T1000 (cell line): ENCODE measurements around the gene WNK1.
"Not testable (repeated sequence)": the region's sequence is repeated elsewhere in the genome, so short reads cannot be mapped to it uniquely, and the experiment has no call there.

Source experiments
- DNase-seq: peaks from one replicate; lab custom pipeline; 2025; ENCODE audit warnings: mixed read lengths; lab: John Stamatoyannopoulos, UW

Gene WNK1

DNA sequence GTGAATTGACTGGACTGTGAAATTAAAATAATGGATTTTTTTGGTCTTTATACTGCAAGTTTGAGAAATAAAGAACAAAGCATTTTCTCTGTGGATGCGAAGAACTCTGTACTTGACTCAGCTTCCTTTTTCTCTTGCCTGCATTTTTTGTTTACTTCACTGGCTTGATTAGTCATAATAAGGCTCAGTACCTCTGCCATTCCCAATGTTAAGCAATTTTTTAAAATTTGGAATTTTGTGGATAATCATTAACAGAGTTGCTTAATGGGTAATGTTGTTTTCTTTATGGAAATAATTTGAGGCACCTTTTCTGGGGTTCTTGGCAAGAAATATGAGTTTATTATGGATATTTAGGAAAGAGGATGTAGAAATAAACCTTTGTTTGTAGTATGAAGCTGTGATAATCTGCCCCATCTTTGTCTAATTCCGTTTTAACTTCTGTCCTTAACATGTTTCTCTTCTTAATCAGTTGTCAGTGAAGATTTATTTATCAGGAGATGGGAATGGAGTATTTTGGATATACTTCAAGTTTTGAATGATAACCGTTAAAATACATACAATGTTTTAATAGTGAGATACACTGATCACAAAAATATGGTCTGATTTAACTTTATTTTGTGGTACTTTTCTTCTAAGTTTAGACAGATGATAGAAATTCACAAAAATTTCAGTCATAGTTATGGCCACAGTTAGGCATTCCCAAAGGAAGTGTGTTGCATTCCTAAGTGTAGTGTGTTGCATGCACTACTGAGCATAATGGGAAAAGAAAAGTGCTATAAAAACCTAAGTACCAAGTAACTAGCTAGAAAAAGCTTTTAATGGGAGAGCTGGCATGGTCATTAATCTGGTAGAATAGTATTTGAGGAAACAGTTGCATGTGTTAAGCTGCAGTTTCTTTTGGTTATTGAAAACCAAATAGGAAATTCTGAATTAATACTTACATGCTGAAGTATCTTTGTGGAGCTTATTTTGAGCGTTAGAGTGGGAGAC, 27.7 kb downstream of the WNK1 start:
- DNase-seq, result no peak

DNA sequence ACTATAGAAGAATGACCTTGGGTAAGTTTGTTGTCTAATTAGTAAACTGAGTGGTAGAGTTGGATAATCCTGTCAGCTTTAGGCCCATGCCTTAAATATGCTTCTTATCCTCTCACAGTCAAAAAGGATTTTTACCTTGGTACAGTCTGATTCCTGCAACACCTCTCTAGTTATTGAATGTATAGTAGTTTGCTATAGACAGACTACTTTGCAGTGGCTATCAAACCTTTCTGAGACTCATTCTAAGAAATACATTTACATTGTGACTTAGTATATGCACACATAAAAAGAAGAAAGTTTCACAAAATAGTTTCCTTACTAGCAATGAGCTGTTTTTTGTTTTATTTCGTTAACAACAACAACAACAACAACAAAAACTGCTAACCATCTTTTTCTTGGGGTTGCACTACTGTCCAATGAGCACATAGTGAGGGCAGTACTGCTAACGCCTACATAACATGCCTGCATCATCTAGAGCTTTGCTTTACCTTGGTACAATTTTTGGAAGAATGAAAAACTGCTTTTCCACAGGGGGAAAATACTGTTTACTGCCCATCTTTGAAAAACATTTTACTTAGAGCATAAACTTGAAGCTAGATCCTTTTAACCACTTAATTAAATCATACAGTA, 28.5 kb downstream of the WNK1 start:
- DNase-seq, result no peak

DNA sequence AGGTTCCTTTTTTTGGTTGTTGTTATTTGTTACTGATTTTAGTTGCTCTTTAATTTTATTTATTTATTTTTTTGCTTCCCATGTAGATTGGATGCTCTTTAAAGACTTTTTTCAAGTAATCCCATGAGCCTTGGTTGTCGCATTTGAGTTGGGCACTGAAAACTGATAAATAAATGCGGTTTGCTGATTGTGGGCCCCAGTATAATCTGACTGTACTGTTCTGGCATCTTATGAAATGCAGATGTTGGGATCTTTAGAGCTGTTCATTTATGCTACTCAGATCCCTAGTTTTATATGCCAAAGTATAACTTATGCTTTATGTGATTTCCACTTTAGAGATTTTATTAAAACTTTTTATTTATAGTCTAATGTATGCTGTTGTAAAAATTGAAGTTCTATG, 33.3 kb downstream of the WNK1 start:
- DNase-seq, result no peak

DNA sequence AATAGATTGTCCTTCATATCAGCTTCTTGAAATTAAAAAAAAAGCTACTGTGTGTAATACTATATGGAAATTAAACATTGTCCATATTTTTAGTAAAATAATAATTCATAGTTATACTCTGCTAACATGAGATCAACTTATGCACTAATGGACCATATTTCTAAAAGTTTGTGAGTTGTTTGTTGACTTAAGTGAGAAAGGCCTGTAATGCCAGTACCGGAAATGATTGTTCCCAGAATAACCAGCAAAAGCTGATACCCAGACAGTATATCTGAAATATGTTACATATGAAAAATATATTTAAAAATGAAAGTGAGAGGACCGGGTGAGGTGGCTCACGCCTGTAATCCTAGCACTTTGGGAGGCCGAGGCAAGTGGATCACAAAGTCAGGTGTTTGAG, 35.9 kb downstream of the WNK1 start:
- DNase-seq, result no peak

DNA sequence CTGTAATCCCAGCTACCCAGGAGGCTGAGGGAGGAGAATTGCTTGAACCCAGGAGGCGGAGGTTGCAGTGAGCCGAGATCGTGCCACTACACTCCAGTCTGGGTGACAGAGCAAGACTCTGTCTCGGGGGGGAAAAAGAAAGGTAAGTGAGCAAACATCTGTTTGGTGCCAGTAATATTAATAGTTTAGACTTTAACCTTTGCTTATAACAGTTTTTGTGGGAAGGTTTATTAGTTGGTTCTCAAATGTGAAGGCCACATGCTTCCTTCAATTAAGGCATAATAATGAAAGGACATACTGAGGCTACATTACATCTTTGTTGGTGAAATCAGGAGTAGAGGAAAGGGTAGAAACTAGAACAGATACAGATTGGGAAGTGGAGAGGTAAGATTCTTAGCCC, 36.4 kb downstream of the WNK1 start:
- DNase-seq, result not testable (repeated sequence)

DNA sequence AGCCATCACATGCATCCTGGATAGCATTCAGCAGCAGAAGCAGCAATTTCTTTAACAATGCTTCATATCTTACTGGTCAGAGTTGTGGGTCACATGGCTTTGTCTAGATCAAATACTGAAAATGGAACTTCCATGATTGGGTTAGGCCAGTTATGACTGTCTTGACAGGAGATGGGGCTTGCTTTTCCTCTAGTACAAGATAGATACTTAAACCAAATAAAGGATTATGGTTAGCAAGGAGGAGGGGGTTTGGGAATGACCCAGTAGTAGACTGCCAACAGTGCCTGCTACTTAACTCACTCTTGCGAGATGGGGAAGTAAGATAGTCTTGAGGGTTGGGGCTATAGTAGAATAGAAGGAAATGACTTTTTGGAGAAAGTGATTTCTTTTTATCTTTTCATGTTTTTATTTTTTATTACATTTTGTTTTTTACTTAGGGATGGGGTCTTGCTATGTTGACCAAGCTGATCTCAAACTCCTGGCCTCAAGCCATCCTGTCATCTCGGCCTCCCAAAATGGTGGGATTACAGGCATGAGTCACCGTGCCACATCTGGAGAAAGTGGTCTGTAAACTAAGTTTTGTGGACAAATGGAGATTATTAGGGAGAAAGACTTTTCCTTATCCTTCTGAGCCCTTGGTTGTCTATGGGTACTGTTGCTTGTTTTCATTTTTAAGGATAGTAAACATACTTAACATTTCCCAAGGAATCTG, 37.6 kb downstream of the WNK1 start:
- DNase-seq, result no peak

DNA sequence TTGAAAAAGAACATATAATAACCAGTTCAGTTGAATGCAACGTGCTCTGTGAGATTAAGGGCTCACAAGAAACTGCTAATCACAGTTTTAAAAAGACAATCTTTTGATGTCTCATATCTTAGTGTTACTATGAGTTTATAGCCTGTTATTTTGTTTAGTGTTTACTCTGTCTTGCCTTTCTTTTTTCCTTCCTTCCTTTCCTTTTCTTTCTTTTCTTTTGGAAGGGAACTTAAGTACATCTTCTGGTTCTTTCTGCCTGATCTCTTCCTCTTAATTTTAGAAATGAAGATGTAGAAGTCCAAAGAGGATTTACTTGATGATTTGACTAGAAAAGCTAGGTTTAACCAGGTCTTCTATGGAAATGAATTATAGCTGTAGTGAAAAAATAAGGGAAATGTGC, 38.2 kb downstream of the WNK1 start:
- DNase-seq, result no peak

DNA sequence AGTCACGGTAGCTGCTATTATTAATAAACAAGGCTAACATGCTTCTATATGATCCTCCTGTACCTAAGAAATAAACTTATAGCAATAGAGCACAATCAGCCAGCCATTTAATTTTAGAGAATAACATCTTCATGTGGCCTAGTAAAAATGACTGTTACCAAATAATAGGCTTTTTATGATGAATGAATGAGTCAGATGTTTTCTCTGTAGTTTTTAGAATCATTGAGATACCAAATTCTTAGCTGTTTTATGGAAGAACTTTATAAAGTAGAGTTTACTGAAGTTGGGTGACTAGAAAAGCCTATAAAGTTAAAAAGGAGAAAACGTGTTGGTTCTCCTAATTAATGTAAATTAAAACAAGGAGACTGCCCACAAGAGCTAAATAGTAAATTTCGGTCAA, 40.7 kb downstream of the WNK1 start:
- no peak for DNase-seq

DNA sequence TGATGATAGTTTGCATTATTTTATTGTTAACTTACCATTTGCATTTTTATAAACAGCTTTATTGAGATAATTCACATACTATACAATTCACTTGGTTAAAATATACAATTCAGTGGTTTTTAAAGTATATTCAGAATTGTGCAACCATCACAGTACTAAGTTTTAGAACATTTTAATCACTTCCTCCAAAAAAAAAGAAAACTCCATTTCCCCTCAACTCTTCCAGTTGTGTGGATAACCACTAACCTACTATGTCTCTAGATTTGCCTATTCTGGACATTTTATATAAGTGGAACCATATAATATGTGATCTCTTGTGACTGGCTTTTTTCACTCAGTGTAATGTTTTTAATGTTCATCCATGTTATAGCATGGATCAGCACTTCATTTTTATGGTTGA, 41.3 kb downstream of the WNK1 start:
- DNase-seq, result no peak

DNA sequence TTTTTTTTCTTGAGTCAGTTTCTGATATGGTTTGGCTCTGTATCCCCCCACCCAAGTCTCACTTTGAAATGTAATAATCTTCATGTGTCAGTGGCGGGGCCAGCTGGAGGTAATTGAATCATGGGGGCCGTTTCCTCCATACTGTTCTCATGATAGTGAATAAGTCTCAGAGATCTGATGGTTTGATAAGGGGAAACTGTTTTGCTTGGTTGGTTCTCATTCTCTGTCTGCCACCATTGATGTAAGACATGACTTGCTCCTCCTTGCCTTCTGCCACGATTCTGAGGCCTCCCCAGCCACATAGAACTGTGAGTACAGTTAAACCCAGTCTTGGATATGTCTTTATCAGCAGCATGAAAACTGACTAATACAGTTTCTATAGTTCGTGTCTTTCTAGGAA, 42.9 kb downstream of the WNK1 start:
- no peak for DNase-seq

DNA sequence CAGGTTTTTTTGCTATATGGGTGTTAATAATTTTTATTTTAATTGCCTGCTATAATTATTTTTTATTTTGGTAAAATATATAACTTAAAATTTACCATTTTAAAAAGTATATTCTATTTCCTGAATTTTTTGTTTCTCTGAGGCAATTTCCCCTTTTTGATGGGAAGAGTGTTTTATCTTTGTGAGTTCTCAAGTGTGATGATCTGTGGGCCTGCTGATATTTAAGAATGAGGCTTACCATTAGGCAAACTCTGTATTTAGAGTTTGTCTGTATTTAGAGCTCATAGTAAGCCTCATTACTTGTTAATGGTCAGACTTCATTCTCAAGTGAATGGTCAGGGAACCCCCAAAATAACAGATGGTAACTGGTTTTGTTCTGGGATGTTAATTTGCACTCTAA, 48.0 kb downstream of the WNK1 start:
- DNase-seq, result no peak

DNA sequence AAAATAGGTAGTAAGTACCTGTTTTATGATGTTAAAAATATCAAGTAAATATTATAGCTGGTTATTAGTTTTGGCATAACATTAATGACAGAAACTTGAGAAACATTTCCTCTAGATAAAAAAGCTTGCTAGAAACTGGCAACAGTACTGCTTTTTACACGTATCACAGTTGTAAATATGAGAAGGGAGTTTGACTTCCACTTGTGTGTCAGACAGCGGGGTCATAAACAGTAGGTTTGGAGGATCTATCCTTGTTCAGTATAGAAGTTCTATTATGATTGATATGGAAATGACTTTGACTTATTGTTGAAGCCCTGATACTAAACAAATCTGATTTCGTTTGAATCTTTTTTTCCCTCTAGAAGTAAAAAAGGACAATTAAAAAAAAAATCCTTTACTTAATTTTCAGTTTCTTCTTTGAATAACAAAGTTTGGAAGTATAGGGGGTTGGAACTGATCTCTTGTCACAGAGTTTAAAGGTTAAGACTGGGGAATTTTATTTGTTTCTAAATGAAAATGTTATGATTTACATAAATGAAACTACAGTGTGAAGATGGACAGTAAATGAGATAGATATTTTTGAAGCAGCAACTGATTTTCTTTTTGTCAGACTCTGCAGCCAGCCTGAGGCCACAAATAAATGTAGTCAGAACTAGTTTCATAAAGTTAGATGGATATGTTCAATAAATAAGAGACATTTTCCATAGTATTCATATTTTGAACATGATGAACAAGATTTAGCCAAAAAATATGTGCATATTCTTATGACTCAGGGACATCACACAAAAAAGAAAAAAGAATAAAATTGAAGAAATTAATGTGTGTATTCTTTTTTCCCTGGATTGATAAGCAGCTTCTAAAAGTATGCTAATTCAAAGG, 50.1 kb downstream of the WNK1 start:
- no peak for DNase-seq

DNA sequence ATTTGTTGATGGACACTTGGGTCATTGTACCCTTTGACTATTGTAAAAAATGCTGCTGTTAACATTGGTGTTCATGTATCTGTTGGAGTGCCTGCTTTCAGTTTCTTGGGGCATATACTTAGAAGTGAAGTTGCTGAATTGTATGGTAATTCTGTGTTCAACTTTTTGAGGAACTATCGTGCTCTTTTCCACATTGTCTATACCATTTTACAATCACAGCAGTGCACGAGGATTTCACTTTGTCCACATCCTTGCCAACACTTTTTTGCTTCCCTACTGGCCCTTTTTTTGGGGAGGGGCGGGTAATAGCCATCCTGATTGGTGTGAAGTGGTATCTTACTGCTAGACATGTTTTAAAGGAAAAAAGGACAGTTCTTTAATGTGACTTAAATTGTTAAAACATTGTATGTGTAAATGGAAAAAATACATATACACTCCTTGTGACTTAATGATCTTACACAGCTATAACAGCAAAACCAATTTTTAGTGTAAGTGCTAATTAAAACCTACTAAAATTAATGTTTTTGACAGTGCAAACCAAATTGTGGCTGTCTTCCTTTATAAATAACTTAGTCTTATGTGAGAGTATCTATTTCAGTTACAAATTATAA, 52.7 kb downstream of the WNK1 start:
- no peak for DNase-seq

DNA sequence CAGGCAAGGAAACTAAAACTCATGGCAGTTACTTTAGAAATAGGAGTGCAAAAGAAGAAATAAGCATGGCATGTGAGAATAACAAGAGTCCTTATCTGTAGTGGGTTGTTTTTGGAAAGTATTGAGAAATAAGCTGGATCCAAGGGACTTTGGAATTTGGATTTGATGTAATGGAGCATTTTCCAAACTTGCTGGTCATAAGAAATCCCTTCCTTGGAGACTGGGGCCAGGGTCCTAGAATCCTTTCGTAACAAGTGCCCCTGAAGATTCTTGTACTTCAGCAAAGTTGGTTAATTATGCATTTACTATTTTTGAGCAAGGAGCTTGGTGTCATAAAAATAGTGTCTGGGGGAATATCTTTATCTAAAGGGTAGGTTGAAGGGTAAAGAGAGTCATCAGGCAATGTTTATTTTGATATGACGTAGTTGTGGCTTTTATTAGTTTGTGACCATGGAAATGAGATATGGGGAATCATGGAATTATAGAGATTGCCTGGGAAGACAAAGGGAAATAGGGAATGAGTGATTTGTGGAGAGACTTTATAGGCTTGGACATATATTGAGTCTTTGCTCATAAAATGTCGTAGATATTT, 53.9 kb downstream of the WNK1 start:
- no peak for DNase-seq

DNA sequence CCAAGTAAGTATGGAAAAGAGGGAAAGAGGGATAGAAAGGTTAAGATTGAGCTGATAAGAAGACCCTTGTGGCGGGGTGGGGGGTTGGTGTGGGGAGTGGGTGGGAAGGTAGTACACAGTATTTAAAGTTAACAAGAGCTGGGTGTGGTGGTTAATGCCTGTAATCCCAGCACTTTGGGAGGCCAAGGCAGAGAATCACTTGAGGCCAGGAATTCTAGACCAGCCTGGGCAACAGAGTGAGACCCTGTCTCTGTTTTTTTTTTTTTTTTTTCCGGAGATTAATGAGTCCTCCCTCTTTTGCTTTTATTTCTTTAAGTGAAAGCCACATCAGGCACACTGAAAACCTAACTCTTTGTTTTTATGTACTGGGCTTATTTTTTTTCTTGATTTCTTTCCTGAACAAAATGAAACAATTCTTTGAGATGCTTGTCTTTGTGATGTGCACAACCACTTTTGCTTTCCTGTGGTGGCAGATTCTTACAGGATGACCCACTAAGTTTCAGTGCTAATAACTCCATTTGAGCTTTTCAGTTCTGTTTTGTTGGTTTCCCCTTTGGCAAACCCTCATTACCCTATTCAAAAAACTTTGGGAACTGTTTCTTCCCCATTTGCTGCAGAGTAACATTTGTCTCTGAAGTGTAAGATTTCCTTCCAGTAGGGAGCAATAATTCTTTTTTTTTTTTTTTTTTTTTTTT, 54.8 kb downstream of the WNK1 start:
- no peak for DNase-seq

DNA sequence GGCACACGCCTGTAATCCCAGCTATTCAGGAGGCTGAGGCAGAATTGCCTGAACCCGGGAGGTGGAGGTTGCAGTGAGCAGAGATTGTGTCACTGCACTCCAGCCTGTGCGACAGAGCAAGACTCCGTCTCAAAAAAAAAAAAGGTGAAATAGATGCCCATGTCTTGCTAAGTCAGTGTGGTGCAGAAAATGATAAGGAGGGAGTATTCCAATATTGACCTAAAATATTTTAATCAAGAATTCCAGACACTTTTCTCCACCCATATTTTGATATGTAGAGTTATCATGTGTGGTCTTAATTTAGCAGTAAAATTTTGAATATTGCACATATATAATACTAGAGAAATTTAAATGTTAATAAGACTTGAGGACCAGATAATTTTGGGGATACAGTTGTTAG, 57.7 kb downstream of the WNK1 start:
- no peak for DNase-seq

DNA sequence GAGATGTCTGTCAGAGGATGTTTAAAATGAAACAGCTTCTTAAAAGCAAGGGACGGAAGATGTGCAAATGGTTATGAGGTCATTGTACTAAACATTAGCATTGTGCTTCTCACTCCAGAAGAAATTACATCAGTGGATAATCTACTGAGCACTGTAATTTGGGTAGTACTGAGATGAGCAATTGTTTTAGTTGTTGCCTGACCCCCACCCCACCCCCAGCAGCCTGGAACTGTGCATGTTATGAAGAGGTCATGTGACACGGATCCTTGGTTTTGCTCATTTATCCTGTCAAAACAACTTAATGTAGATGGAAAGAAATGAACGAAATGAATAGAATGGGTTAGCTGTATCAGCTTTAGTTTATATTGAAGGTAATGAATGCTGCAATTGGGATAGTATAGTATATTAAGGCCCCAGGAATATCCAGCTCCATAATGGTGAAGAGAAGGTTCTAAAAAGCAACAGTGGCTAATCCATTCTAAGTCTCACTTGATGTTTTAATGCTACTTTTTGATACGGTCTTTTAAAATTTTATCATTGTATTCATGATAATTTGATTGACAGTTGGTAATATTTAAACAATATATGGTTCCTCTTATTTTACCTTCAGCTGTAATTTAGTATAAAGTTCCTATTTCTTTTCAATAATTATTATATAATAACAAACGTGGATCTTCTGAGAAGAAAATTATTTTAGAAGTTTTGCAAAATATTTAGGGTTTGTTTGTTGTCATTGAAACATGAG, 58.5 kb downstream of the WNK1 start:
- no peak for DNase-seq

DNA sequence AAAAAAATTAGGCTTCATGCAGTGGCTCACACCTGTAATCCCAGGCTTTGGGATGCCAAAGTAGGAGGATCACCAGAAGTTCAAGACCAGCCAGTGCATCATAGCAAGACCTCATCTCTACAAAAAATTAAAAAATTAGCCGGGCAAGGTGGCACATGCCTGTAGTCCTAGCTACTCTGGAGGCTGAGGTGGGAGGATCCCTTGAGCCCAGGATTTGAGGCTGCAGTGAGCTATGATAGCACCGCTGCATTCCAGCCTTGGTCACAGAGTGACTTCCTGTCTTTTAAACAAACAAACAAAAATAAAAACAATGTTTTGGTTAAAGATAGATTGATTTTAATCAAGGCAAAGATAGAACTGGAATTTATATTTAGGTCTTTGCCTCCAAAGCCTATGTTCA, 60.6 kb downstream of the WNK1 start:
- no peak for DNase-seq

DNA sequence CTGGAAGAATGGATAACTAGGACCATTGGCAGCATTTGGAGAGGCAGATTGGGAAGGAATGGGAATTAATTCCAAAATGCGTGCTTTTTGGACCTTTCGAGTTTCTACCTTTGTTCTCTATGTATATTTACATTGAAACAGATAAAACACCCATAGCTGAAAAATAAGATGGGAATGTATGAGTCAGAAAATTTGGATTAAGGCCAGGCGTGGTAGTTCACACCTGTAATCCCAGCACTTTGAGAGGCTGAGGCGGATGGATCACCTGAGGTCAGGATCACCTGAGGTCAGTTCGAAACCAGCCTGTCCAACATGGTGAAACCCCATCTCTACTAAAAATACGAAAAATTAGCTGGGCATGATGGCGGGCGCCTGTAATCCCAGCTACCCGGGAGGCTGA, 65.1 kb downstream of the WNK1 start:
- DNase-seq, result not testable (repeated sequence)
